Measurements from ENCODE around the gene ZYX. TPM values are rescaled to one million over a fixed set of nuclear protein-coding genes. Genes with fewer than 3 reads are reported as not detected.
"Not testable (repeated sequence)": the region's sequence is repeated elsewhere in the genome, so short reads cannot be mapped to it uniquely, and the experiment has no call there.

Gene ZYX
- total RNA-seq, 4 donors from 2014 or later: 111 to 389 (median 146) TPM

DNA sequence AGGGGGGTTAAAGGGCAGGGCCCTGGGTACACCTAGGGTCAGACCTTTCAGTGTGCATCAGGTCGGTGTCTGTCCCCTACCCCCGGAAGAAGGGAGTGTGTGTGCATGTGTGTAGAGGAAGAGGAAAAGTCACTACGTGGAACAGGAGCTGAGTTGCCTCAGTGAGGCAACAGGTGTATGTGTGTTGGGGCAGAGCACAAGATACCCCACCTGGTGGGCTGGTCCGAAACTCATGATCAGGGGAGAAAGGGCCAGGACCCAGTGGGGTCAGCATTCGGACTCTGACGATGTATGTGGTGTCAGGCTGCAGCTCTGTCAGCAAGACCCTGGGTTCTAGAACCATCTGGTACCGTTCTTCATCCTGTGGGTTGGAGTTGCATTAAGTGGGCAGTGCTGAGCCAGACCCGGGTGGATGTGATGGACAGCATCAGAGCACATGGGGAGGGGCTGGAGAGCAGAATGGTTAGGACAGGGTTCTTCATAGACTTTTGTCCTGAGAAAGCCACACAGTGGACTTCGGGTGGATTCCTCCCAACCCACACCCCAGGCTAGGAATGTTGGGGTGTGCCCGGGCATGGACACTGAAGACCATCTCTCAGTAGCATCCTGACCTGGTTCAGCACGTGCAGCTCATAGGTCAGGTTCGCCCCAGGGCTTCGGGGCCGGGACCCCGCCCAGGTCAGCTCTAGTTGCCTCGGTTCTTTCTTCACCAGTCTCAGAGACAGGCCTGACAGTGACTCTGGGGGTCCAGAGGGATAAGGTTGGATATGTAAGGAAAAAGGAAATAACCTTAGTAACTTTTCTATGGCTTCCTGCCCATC, 16.8 kb downstream of the ZYX start:
- H3K27ac ChIP-seq: no peak overlapping the region
- H3K4me3 ChIP-seq: no peak overlapping the region
- no peaks in the 10 kb centered on the region for H3K27me3 ChIP-seq
- ATAC-seq: no peak
- WGBS, 2 donors (ENCODE audit: low coverage in 1 of 2): 87 to 90% methylated on average over 10 of the region's 16 CpGs
- peaks cover 0 to 25% (median 6%) of the 10 kb centered on the region in 3 donors for H3K4me1 ChIP-seq
- no peaks in the 10 kb centered on the region for H3K9me3 ChIP-seq
- no peak for TF ChIP-seq POLR2A (IDR thresholded peaks at IDR 0.05)
- no peak for TF ChIP-seq POLR2AphosphoS5 (IDR thresholded peaks at IDR 0.05)
- TF ChIP-seq EP300 (IDR thresholded peaks at IDR 0.05): no peak
- TF ChIP-seq, protein P1, sequence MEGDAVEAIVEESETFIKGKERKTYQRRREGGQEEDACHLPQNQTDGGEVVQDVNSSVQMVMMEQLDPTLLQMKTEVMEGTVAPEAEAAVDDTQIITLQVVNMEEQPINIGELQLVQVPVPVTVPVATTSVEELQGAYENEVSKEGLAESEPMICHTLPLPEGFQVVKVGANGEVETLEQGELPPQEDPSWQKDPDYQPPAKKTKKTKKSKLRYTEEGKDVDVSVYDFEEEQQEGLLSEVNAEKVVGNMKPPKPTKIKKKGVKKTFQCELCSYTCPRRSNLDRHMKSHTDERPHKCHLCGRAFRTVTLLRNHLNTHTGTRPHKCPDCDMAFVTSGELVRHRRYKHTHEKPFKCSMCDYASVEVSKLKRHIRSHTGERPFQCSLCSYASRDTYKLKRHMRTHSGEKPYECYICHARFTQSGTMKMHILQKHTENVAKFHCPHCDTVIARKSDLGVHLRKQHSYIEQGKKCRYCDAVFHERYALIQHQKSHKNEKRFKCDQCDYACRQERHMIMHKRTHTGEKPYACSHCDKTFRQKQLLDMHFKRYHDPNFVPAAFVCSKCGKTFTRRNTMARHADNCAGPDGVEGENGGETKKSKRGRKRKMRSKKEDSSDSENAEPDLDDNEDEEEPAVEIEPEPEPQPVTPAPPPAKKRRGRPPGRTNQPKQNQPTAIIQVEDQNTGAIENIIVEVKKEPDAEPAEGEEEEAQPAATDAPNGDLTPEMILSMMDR (IDR thresholded peaks at IDR 0.05): no peak
- no peaks in the 10 kb centered on the region for H3K36me3 ChIP-seq

DNA sequence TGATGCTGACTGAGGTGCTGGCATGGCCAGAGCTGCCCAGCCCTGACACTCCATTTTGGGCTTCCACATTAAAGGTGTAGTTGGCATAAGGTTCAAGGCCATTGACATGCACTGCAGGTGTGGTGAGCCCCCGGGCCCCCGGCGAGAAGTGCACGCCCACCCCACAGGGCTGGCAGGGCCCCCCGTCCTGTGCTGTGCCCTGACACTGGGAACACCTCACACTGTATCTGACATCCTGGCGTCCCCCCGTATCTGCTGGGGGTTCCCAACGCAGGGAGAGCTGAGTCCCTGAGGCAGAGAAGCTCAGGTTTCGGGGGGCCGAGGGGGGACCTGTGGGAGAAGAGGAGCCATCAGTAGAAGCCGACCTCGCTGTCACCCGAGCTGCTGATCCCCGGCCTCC, 17.5 kb downstream of the ZYX start:
- H3K4me3 ChIP-seq: no peak overlapping the region
- TF ChIP-seq, protein P1 (IDR thresholded peaks at IDR 0.05): no peak
- TF ChIP-seq POLR2AphosphoS5 (IDR thresholded peaks at IDR 0.05): no peak
- TF ChIP-seq POLR2A (IDR thresholded peaks at IDR 0.05): no peak
- TF ChIP-seq EP300 (IDR thresholded peaks at IDR 0.05): no peak
- no peak overlapping the region for H3K27ac ChIP-seq
- H3K9me3 ChIP-seq: no peaks in the 10 kb centered on the region
- H3K27me3 ChIP-seq: no peaks in the 10 kb centered on the region
- H3K36me3 ChIP-seq: no peaks in the 10 kb centered on the region
- no peak for ATAC-seq
- H3K4me1 ChIP-seq: peaks cover 0 to 18% (median 0%) of the 10 kb centered on the region in 3 donors
- WGBS, 2 donors (ENCODE audit: low coverage in 1 of 2): 100% methylated on average over 4 of the region's 14 CpGs; no CpG with 5 or more reads in 1 of the 2 donors

DNA sequence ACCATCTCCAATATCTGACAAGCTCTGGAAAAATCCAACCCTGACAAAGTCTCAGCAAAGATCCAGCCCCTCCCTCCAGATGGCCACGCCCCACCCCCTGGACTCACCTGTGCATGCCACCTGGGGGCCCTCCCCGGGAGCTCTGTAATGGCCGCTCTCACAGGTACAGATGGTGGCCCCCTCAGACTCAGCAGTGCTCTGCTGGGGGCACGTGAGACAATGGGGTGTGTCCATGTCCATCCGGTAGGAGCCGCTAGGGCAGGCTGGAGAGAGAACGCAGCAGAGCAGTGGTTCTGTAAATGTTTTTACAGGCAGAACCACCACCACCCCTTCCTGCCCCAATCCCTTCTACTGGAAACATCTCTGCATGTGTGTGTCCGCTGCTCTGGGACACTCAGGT, 18.0 kb downstream of the ZYX start:
- 81 to 100% methylated on average over 1 to 5 of the region's 8 CpGs for WGBS, 2 donors (ENCODE audit: low coverage in 1 of 2)
- TF ChIP-seq POLR2AphosphoS5 (IDR thresholded peaks at IDR 0.05): no peak
- TF ChIP-seq EP300 (IDR thresholded peaks at IDR 0.05): no peak
- no peak for TF ChIP-seq POLR2A (IDR thresholded peaks at IDR 0.05)
- TF ChIP-seq, protein P1 (IDR thresholded peaks at IDR 0.05): no peak
- no peak for ATAC-seq
- Histone ChIP-seq H3K27ac (no peak overlapping the region), H3K4me1 (peaks cover 0 to 16% (median 0%) of the 10 kb centered on the region in 3 donors), H3K4me3 (no peak overlapping the region), H3K36me3 (no peaks in the 10 kb centered on the region), H3K9me3 (no peaks in the 10 kb centered on the region), H3K27me3 (no peaks in the 10 kb centered on the region)

DNA sequence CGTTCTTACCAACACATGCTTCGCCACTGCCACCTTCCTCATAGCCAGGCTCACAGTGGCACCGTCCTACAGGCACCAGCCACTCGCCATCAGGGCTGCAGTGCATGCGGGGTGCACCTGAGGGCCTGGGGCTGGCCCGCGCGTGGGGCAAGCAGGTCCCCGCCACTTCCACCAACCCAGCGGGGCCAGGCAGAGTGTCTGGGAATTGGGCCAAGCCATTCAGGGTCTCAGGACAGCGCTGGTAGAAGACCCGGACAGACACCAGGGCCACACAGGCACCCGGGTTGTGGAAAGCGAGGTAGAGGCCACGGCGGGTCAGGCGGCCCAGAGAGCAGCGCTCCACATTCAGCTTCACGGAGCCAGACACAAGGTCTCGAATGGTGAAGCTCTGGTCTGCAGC, 18.5 kb downstream of the ZYX start:
- H3K36me3 ChIP-seq: no peaks in the 10 kb centered on the region
- H3K27ac ChIP-seq: no peak overlapping the region
- H3K4me1 ChIP-seq: peaks cover 0 to 15% (median 0%) of the 10 kb centered on the region in 3 donors
- no peaks in the 10 kb centered on the region for H3K9me3 ChIP-seq
- 95 to 100% methylated on average over 1 to 9 of the region's 20 CpGs for WGBS, 2 donors (ENCODE audit: low coverage in 1 of 2)
- no peak overlapping the region for H3K4me3 ChIP-seq
- TF ChIP-seq, protein P1 (IDR thresholded peaks at IDR 0.05): no peak
- ATAC-seq: no peak
- H3K27me3 ChIP-seq: no peaks in the 10 kb centered on the region

DNA sequence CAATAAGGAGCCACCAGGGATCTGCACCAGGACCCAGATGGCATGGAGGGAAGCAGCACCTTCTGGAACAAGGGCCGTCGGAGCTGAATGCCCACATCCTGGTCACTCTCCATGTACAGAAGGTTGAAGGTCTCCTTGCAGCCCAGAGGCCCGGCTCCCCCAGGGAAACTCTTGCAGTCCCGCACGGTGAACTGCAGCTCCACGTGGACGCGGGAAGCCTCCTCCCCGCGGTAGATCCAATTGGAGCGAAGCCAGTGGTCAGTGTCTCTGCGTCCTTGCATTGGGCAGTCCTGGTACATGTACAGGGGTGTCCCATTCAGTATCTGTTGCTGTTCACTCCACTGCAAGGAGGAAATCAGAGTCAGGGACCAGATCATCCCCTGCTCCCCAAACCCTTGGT, 20.1 kb downstream of the ZYX start:
- no CpG with 5 or more reads among the region's 12 CpGs for WGBS, 2 donors (ENCODE audit: low coverage in 1 of 2)
- no peak overlapping the region for H3K4me3 ChIP-seq
- H3K9me3 ChIP-seq: no peaks in the 10 kb centered on the region
- H3K36me3 ChIP-seq: no peaks in the 10 kb centered on the region
- TF ChIP-seq, protein P1 (IDR thresholded peaks at IDR 0.05): no peak
- TF ChIP-seq POLR2A (IDR thresholded peaks at IDR 0.05) (no peak), POLR2AphosphoS5 (IDR thresholded peaks at IDR 0.05) (no peak), EP300 (IDR thresholded peaks at IDR 0.05) (no peak)
- no peaks in the 10 kb centered on the region for H3K27me3 ChIP-seq
- no peak for ATAC-seq
- H3K4me1 ChIP-seq: no peaks in the 10 kb centered on the region
- no peak overlapping the region for H3K27ac ChIP-seq

DNA sequence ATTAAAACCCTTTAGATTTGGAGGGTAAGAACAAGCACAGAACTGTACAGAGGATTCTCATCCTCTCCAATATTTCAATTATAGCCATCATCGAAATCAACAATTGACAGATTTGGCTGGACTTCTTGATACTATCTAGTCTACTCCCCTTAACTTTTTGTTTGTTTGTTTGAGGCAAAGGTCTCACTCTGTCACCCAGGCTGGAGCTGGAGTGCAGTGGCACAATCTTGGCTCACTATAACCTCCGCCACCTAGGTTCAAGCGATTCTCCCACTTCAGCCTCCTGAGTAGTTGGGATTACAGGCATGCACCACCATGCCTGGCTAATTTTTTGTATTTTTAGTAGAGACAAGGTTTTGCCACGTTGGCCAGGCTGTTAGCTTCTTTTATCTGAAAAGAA, 21.1 kb downstream of the ZYX start:
- not testable (repeated sequence) for H3K4me1 ChIP-seq, H3K4me3 ChIP-seq, H3K27ac ChIP-seq, ATAC-seq, H3K27me3 ChIP-seq, H3K9me3 ChIP-seq, H3K36me3 ChIP-seq
- 73 to 87% methylated on average over 4 of the region's 4 CpGs for WGBS, 2 donors (ENCODE audit: low coverage in 1 of 2)

All from gastroesophageal sphincter (tissue), 4 donors.